Measurements from ENCODE around the gene PIK3CG.
A peak's percentile ranks its signal among the peaks of the same experiment; 100 is the strongest.
"Not testable (repeated sequence)": the region's sequence is repeated elsewhere in the genome, so short reads cannot be mapped to it uniquely, and the experiment has no call there.

Gene PIK3CG

GRCh38 chr7:106944035-106944665, 79.1 kb downstream of the PIK3CG start:
- DNase-seq, result no peak

GRCh38 chr7:106947244-106947728, 82.2 kb downstream of the PIK3CG start:
- DNase-seq, result peak; percentile 71 to 72

- no peak for DNase-seq
Measured at GRCh38 chr7:106952001-106952657, 87.0 kb downstream of the PIK3CG start.

GRCh38 chr7:106952658-106953231, 87.7 kb downstream of the PIK3CG start:
- DNase-seq, result peak; percentile 54 to 56

- no peak for DNase-seq
Measured at GRCh38 chr7:106954840-106955239, 89.8 kb downstream of the PIK3CG start.

- not testable (repeated sequence) for DNase-seq
Measured at GRCh38 chr7:106955857-106956256, 90.8 kb downstream of the PIK3CG start.
